HUES64 (cell line): ENCODE results near the gene HOXD9.

Experiments
- H3K27ac ChIP-seq: 2 replicates; pipeline ENCODE4 v1.7.0; 2013; ENCODE audit warnings: low read depth, low read length, inconsistent platforms
- H3K27me3 ChIP-seq: 2 replicates; pipeline ENCODE4 v1.6.1; 2013; ENCODE audit warnings: mild to moderate bottlenecking, low read length; ENCODE audit not compliant: insufficient read depth
- H3K36me3 ChIP-seq: 2 replicates; pipeline ENCODE4 v1.6.1; 2013; ENCODE audit warnings: mild to moderate bottlenecking, low read length; ENCODE audit not compliant: insufficient read depth
- H3K4me1 ChIP-seq: 2 replicates; pipeline ENCODE4 v1.6.1; 2013; ENCODE audit warnings: mild to moderate bottlenecking, low read length, moderate library complexity; ENCODE audit not compliant: insufficient read depth
- H3K4me3 ChIP-seq: 2 replicates; pipeline ENCODE4 v1.5.1; 2013; ENCODE audit warnings: mild to moderate bottlenecking, low read length, moderate library complexity
- H3K9ac ChIP-seq: 2 replicates; pipeline ENCODE4 v1.6.1; 2013; ENCODE audit warnings: mild to moderate bottlenecking, low read depth, low read length
- H3K9me3 ChIP-seq: 2 replicates; pipeline ENCODE4 v1.6.1; 2013; ENCODE audit warnings: low read depth, low read length; ENCODE audit not compliant: insufficient read depth
- WGBS: fragments of 150-250, 120-280 bp; methylation state at CpG from one replicate; pipeline ENCODE4 v1.1.7; 2013; ENCODE audit warnings: missing lambda C conversion rate; 5-methylcytosine and 5-hydroxymethylcytosine counted together

Gene HOXD9

DNA sequence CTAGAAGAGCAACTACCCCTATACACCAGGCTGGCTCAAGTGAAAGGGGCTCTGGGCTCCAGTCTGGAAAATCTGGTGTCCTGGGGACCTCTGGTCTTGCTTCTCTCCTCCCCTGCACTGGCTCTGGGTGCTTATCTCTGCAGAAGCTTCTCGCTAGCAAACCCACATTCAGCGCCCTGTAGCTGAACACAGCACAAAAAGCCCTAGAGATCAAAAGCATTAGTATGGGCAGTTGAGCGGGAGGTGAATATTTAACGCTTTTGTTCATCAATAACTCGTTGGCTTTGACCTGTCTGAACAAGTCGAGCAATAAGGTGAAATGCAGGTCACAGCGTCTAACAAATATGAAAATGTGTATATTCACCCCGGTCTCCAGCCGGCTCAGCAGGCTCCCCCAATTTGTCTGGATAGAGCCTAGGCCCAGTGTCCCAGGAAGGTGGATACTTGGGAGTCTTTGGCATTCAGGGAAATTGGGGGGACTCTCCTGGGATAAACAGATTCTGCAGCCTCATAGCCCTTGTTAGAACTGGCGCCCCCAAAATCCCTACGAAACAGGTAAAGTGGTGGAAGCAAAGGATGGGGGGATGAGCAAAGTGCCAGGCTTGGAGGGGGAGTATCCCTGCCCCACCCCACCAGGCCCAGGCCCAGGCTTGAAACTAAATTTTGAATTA is 26.4 kb downstream of the HOXD9 start:
- 22% methylated on average over 11 of the region's 11 CpGs for WGBS
- H3K27me3 ChIP-seq: peaks cover 100% of the 10 kb centered on the region
- H3K4me3 ChIP-seq: no peak overlapping the region
- 0 out of 2 replicates have a peak, but pooled peaks cover 2% of the 10 kb centered on the region for H3K4me1 ChIP-seq
- H3K9ac ChIP-seq: no peak overlapping the region
- no peaks in the 10 kb centered on the region for H3K36me3 ChIP-seq
- no peak overlapping the region for H3K27ac ChIP-seq
- H3K9me3 ChIP-seq: 0 out of 2 replicates have a peak, but pooled peaks cover 4% of the 10 kb centered on the region

DNA sequence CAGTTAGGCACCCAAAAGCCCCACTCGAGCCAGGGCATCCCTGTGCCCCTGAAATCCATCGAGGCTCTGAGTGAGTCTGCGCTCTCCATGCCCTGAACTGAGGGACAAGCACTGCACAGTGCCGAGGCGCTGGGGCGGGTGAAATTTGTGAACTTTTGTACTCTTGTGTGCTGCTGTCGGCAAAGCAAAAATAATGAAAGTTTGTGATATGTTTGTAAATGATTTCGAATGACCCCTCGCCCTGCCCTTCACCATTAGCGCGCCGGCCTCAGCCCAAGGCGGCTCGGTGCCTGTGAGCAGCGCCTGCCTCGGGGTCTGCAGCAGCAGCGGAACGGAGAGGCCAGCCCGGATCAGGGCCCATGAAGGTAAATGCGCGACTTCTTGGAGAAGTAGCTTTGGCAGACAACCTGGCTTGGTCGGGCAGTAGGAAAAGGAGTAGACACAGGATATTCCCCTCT is 27.0 kb downstream of the HOXD9 start:
- Histone ChIP-seq H3K9ac (no peak overlapping the region), H3K9me3 (0 out of 2 replicates have a peak, but pooled peaks cover 4% of the 10 kb centered on the region), H3K36me3 (no peaks in the 10 kb centered on the region), H3K27ac (no peak overlapping the region), H3K4me3 (no peak overlapping the region), H3K4me1 (0 out of 2 replicates have a peak, but pooled peaks cover 2% of the 10 kb centered on the region), H3K27me3 (peaks cover 100% of the 10 kb centered on the region)
- WGBS: 8% methylated on average over 22 of the region's 22 CpGs

DNA sequence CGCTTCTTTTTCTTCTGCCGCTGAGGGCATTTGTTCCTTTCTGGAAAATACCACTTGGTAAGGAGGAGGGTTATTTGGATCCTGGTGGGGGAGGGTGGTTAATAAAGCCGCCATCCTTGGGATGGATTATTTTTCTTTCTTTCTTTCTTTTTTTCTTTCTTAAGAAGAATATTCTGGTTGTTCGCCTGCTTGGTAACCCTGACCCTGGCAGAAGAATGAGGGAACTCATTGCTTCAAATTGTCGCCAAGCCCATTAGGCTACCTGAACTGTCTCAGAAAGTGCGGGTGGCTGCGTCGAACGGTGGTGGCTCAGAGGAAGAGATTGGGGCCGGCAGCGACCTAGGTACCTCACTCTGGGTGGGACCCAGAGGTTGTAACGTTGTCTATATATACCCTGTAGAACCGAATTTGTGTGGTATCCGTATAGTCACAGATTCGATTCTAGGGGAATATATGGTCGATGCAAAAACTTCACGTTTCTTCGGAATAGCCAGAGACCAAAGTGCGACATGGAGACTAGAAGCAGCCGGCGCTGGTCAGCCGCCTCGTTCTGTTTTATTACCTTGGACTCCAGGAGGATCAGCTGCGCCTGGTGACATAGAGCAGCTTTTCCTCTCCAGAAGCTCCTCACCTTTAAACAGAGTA is 27.5 kb downstream of the HOXD9 start:
- Histone ChIP-seq H3K36me3 (no peaks in the 10 kb centered on the region), H3K27me3 (peaks cover 100% of the 10 kb centered on the region), H3K9me3 (0 out of 2 replicates have a peak, but pooled peaks cover 4% of the 10 kb centered on the region), H3K9ac (no peak overlapping the region), H3K4me3 (no peak overlapping the region), H3K4me1 (peaks cover 4% of the 10 kb centered on the region; the same call in 1 of the 2 replicates), H3K27ac (no peak overlapping the region)
- WGBS: 10% methylated on average over 22 of the region's 24 CpGs

DNA sequence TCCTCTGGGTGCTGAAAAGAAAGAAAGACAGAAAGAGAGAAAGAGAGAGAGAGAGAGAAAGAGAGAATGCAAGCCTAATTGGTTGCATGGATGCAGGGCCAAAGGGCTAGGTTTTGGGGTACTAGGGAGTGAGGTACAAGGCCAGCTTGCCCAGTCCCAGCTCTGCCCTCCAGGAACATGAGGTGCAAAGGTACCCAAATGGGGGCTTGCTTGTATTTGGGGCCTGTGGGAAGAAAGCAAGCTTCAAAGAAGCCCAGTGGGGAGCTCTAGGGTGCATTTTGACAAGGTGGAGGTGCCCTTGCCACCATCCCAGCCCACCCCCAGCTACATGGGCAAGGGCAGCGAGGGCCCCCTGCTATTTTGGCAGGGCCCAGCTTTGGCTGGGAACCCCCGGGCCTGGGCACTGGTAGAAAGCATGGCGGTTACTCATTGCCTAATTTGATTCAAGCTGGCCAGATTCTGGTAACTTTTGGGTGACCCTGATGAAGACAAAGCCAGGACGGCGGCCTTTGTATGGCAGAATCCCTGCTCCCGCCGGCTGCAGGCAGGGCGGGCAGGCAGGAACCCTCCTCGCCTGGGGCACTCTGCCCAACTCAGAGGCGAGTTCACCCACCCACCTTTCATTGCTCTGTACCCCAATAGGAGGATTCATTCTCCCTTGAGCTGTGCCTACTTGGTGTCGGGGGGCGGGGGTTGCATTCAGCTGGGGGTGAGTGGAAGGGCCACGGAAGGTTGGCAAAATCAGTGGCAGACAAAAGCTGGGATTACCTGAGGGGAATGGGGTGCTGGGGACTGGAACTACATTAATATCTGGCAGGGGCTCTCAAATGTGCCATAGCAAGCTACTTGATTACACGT is 28.3 kb downstream of the HOXD9 start:
- 16% methylated on average over 14 of the region's 14 CpGs for WGBS

DNA sequence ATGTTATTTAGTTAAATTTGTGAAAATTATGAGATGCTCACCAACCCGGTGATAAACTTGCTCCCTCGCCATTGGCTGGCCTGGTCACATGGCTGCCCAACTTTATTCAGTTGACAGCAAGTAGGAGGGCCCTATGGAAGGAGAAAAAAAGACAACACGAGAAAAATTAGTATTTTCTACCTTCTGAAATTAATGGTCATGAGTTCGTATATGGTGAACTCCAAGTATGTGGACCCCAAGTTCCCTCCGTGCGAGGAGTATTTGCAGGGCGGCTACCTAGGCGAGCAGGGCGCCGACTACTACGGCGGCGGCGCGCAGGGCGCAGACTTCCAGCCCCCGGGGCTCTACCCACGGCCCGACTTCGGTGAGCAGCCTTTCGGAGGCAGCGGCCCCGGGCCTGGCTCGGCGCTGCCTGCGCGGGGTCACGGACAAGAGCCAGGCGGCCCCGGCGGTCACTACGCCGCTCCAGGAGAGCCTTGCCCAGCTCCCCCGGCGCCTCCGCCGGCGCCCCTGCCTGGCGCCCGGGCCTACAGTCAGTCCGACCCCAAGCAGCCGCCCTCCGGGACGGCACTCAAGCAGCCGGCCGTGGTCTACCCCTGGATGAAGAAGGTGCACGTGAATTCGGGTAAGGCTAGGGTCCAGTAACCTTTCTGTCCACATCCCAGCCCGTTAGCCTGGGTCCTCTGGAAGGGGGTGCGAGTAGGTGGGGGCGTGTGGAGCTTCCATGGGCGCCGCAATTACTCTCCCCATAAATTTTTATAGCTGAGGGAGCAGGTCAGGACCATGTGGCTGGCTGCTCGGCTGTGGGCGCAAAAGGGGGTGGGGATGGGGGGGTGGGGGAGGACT is 29.1 kb downstream of the HOXD9 start, which contains the start of gene HOXD4:
Gene HOXD4, plus strand, starts transcription at position 109 of the 846 bp plus-strand sequence. Its CDS starts 84 bp downstream, at position 193.
- Histone ChIP-seq H3K9ac (no peak within 1 kb of the TSS), H3K4me1 (peaks cover 10% of the 10 kb centered on the region; the same call in 1 of the 2 replicates), H3K27me3 (peaks cover 100% of the 10 kb centered on the region), H3K4me3 (peak within 1 kb of the TSS; percentile 16; the same call in 1 of the 2 replicates), H3K36me3 (no peaks in the 10 kb centered on the region), H3K9me3 (0 out of 2 replicates have a peak, but pooled peaks cover 4% of the 10 kb centered on the region), H3K27ac (no peak within 1 kb of the TSS)
- WGBS: 3% methylated on average over 50 of the region's 55 CpGs

More for the DNA sequence above, 28.3 kb downstream of the HOXD9 start:
- H3K27ac ChIP-seq: no peak overlapping the region
- H3K9ac ChIP-seq: no peak overlapping the region
- 0 out of 2 replicates have a peak, but pooled peaks cover 4% of the 10 kb centered on the region for H3K9me3 ChIP-seq
- no peak overlapping the region for H3K4me3 ChIP-seq
- peaks cover 10% of the 10 kb centered on the region; the same call in 1 of the 2 replicates for H3K4me1 ChIP-seq
- H3K27me3 ChIP-seq: peaks cover 100% of the 10 kb centered on the region
- no peaks in the 10 kb centered on the region for H3K36me3 ChIP-seq

DNA sequence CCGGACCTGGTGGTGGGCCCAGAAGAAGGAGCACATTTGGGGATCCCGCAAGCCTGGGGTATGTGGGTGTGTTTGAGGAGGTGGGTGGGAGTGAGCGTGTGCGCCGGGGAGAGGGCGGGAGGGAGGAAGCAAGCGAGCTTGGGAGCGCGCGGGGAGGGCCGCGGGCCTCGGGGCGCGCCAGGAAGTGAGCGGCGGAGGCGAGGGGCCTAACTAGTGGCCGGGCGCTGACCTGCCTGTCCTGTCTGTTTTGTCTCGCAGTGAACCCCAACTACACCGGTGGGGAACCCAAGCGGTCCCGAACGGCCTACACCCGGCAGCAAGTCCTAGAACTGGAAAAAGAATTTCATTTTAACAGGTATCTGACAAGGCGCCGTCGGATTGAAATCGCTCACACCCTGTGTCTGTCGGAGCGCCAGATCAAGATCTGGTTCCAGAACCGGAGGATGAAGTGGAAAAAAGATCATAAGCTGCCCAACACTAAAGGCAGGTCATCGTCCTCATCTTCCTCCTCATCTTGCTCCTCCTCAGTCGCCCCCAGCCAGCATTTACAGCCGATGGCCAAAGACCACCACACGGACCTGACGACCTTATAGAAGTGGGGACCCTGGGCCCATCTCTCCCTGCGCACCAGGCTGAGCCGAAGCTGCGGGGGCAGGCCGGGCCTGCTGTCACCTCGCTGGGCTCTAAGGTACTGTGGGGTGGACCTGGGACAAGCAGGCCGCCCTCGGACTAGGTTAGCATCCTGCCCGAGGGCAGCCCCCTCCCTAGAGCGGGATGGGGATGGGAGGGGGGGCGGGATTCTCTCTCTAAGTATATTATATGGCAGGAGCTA is 30.0 kb downstream of the HOXD9 start:
- H3K4me3 ChIP-seq: no peak overlapping the region
- H3K4me1 ChIP-seq: peaks cover 7% of the 10 kb centered on the region; the same call in 1 of the 2 replicates
- H3K9ac ChIP-seq: no peak overlapping the region
- H3K9me3 ChIP-seq: 0 out of 2 replicates have a peak, but pooled peaks cover 4% of the 10 kb centered on the region
- H3K36me3 ChIP-seq: no peaks in the 10 kb centered on the region
- H3K27ac ChIP-seq: no peak overlapping the region
- WGBS: 4% methylated on average over 47 of the region's 48 CpGs
- peaks cover 100% of the 10 kb centered on the region for H3K27me3 ChIP-seq

DNA sequence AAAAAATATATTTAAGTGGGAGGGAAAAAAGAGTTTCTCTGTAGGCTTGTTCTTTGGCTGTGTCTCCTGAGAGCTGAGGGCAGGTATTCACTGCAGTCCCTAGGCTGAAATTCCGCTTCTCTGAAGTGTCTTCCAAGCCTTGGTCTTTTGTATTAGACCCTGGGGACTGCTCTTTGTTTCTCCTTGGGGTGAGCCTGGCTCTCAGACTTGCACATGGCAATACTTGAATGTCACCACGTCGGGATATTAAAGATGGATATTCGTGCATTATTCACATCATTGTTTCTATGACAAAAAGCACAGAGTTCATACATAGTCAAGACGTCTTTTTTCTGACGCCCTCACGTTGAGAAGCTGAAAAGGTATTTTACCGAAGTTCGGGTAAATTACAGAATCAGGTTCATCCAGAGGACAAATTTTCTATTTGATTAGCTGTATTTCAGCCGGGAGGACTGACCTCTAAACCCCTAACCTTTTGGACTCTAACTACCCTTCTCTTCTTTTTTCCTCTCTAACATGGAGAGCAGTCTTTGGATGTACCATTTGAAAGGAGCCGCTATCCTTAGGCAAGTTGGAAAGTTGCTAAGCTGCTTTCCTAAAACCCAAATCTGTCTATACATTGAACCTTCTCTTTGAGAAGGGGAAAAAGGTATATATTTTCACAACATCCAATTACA is 32.2 kb downstream of the HOXD9 start:
- Histone ChIP-seq H3K9me3 (0 out of 2 replicates have a peak, but pooled peaks cover 4% of the 10 kb centered on the region), H3K27ac (no peak overlapping the region), H3K9ac (no peak overlapping the region), H3K36me3 (no peaks in the 10 kb centered on the region), H3K27me3 (peaks cover 100% of the 10 kb centered on the region), H3K4me1 (peaks cover 7% of the 10 kb centered on the region; the same call in 1 of the 2 replicates), H3K4me3 (no peak overlapping the region)
- 4% methylated on average over 10 of the region's 11 CpGs for WGBS

DNA sequence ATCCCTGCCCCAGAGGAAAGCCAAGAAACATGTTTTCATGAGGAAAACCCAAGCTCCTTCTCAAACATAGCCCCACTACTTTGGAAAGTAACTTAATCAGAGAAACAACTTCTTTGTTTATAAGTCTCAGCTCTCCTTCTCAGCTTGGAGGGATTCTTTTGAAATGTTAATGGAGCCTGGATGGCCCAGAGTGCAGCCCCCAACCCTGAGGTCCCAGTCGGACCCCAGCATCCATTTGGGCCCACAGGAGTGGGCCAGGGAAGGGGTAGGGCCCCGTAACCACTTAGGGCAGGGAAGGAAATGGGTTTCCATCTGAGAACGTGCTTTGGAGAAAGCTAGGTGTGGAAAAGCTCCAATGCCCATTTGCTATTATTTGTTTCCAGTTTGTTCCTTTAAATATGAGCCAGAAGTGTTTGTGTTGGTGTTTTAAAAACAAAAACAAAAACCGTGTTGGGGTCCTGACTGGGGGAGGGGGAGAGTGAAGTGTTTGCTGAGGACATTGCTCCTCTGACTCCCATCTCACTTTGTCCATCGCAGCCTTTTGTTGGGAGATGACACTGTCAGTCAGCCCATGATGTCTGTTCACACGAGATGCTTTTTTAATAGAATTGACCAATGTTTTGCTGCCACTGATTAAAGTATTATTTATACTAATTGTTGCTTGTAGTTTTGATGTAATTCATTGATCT is 33.0 kb downstream of the HOXD9 start:
- Histone ChIP-seq H3K27ac (no peak overlapping the region), H3K9ac (no peak overlapping the region), H3K4me3 (no peak overlapping the region), H3K9me3 (0 out of 2 replicates have a peak, but pooled peaks cover 4% of the 10 kb centered on the region), H3K27me3 (peaks cover 100% of the 10 kb centered on the region), H3K4me1 (peaks cover 7% of the 10 kb centered on the region; the same call in 1 of the 2 replicates), H3K36me3 (no peaks in the 10 kb centered on the region)
- WGBS: 1% methylated on average over 5 of the region's 6 CpGs
